ENCODE data around the gene MORN1.

GRCh38 chr1:2306151-2306978 lies 85.0 kb downstream of the MORN1 start:
- TF ChIP-seq, protein P1, sequence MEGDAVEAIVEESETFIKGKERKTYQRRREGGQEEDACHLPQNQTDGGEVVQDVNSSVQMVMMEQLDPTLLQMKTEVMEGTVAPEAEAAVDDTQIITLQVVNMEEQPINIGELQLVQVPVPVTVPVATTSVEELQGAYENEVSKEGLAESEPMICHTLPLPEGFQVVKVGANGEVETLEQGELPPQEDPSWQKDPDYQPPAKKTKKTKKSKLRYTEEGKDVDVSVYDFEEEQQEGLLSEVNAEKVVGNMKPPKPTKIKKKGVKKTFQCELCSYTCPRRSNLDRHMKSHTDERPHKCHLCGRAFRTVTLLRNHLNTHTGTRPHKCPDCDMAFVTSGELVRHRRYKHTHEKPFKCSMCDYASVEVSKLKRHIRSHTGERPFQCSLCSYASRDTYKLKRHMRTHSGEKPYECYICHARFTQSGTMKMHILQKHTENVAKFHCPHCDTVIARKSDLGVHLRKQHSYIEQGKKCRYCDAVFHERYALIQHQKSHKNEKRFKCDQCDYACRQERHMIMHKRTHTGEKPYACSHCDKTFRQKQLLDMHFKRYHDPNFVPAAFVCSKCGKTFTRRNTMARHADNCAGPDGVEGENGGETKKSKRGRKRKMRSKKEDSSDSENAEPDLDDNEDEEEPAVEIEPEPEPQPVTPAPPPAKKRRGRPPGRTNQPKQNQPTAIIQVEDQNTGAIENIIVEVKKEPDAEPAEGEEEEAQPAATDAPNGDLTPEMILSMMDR (IDR thresholded peaks at IDR 0.05): no peak
- no peak for TF ChIP-seq POLR2A (IDR thresholded peaks at IDR 0.05)
